Activated B cell treated with CpG ODN at 0.5 μM for 24 hours (primary cell): ENCODE data around the gene DOCK1. TPM values are rescaled to one million over a fixed set of nuclear protein-coding genes. Genes with fewer than 3 reads are reported as not detected.

Experiments
- ATAC-seq: fragments of 200-7000 bp; cut with Tn5 transposase; one replicate; pipeline ENCODE4 v1.10.0; 2021; ENCODE audit warnings: low read depth, mild to moderate bottlenecking, moderate library complexity
- CTCF ChIA-PET: fragments of 350-600 bp; sonication (Branson Sonifier 250); formaldehyde crosslinking; loops from one replicate; lab custom pipeline; 2021; ENCODE audit warnings: antibody characterized with exemption; lab: Charles Lee
- POLR2A ChIA-PET: fragments of 350-600 bp; sonication (Branson Sonifier 250); formaldehyde crosslinking; loops from one replicate; lab custom pipeline; 2021; ENCODE audit warnings: antibody characterized with exemption; lab: Charles Lee
- DNase-seq: peaks from one replicate; pipeline ENCODE4 v3.0.0; 2022
- H3K27ac Mint-ChIP-seq: one replicate; pipeline ENCODE4 v1.8.0; 2020; ENCODE audit warnings: mixed read lengths
- H3K27me3 Mint-ChIP-seq: one replicate; pipeline ENCODE4 v1.8.0; 2021; ENCODE audit warnings: mixed read lengths
- H3K36me3 Mint-ChIP-seq: one replicate; pipeline ENCODE4 v1.8.0; 2021; ENCODE audit warnings: low read depth, mixed read lengths
- H3K4me1 Mint-ChIP-seq: one replicate; pipeline ENCODE4 v1.8.0; 2021; ENCODE audit warnings: mixed read lengths
- H3K4me3 Mint-ChIP-seq: one replicate; pipeline ENCODE4 v1.8.0; 2020; ENCODE audit warnings: mild to moderate bottlenecking, mixed read lengths
- H3K9me3 Mint-ChIP-seq: one replicate; pipeline ENCODE4 v1.8.0; 2020; ENCODE audit warnings: mixed read lengths
- CTCF ChIP-seq: fragments of 200-600 bp; IDR thresholded peaks from one replicate; pipeline ENCODE4 v1.8.0; 2022; ENCODE audit warnings: antibody characterized with exemption, mild to moderate bottlenecking
- intact Hi-C: fragments of 100-400 bp; cut with micrococcal nuclease; formaldehyde crosslinking; loops from one replicate; pipeline ENCODE4 v1.15.1; 2024
- total RNA-seq: library from RNA; stranded (reverse); gene quantifications from 2 replicates; pipeline ENCODE4 v1.2.3, GENCODE V29; 2022

DOCK1 gene
- total RNA-seq, 1 donor from 2014 or later, result not detected

DNA sequence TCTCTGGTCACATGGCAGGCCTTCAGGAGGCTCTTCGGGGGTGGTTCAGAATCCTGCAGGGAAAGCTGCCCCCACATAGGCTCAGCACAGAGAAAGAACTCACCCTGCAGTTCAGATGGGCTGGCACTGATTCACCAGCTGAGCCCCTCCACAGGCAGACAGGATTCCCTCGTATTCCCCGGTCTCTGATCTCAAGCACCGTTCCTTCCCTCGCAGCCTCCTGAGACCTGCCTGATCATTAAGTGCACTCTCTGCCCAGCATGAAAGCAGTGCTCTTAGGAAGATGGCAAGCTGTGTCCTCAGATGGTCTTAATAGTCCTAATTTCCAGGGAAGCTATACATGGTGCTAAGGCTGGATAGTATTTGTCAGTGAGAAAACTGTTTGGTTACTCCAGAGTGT is 565.7 kb downstream of the DOCK1 start:
- intact Hi-C loops, result no loop called here
- no peak overlapping the region for H3K27ac Mint-ChIP-seq
- ChIA-PET CTCF (no interaction called here), POLR2A (no interaction called here)
- no peaks in the 10 kb centered on the region for H3K36me3 Mint-ChIP-seq
- no peak for DNase-seq
- H3K27me3 Mint-ChIP-seq, result no peaks in the 10 kb centered on the region
- no peak overlapping the region for H3K4me3 Mint-ChIP-seq
- no peaks in the 10 kb centered on the region for H3K4me1 Mint-ChIP-seq
- no peak for TF ChIP-seq CTCF
- no peak for ATAC-seq
- H3K9me3 Mint-ChIP-seq, result no peaks in the 10 kb centered on the region

GRCh38 chr10:127472976-127473375 is 567.7 kb downstream of the DOCK1 start:
- Mint-ChIP-seq H3K4me1 (no peaks in the 10 kb centered on the region), H3K9me3 (peaks cover 6% of the 10 kb centered on the region), H3K4me3 (no peak overlapping the region), H3K27ac (no peak overlapping the region), H3K27me3 (no peaks in the 10 kb centered on the region), H3K36me3 (no peaks in the 10 kb centered on the region)
- no peak for TF ChIP-seq CTCF
- CTCF ChIA-PET, result no interaction called here
- POLR2A ChIA-PET, result no interaction called here
- ATAC-seq (no peak), DNase-seq (no peak)
- intact Hi-C loops, result no loop called here

DNA sequence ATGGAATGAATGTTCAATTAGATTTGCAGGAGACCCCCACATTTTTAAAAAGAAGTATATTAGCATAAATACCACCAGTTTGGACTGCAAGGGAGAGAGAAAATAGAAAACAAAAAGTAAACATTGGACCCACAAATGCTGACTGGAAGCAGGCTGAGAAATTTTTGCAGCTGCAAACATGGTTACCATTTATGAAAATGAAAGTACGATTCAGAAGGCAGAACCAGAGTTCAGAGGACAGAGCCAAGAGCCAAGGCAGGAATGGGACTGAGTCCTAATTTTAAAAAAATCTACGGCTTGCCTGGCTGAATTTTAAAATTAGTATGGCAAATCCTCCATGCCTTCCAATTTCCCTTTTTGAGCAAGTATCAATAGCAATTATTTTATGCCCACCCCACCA is 569.3 kb downstream of the DOCK1 start:
- no peak for TF ChIP-seq CTCF
- POLR2A ChIA-PET, result no interaction called here
- intact Hi-C loops, result no loop called here
- ATAC-seq (no peak), DNase-seq (no peak)
- Mint-ChIP-seq H3K4me1 (no peaks in the 10 kb centered on the region), H3K27me3 (no peaks in the 10 kb centered on the region), H3K4me3 (no peak overlapping the region), H3K9me3 (peaks cover 6% of the 10 kb centered on the region), H3K27ac (no peak overlapping the region), H3K36me3 (no peaks in the 10 kb centered on the region)
- CTCF ChIA-PET, result no interaction called here

DNA sequence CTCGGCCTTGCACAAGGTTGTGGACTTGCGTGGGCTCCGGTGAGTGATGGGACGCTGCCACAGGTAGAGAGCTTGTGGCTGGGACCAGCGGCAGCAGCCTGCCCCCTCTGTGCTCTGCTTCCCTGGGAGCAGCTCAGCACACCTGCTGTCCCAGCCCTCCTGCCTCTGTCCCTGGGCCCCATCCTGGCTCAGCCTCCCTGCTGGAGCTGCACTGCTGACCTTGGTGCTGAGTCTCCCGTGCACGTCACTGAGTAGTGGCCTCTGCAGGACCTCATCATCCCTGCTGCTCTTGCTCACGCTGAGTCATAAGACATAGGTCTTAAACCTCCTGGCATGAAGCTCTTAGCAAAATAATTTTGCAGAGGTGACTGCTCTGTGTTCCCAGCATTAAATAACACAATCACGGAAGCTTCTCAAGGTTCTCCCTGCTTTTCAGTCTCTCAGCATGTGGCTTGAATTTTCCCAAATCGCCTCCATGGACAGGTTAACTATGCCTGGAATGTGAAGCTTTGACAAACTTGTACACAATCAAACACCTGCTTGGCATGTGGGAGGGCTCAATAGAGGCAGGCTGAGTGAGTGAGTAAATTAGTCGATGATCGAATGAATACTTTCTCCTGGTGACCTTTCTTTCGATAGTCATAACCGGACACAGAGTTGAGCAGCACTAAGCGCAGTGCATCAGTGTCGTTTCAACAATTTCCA is 580.1 kb downstream of the DOCK1 start:
- no peaks in the 10 kb centered on the region for H3K9me3 Mint-ChIP-seq
- no peak for DNase-seq
- ChIA-PET CTCF (interaction anchor here (1.1 kb wide), 1 partner anchor 10 kb away, joined by 3 read pairs; no protein-coding TSS in a partner anchor), POLR2A (no interaction called here)
- intact Hi-C loops, result no loop called here
- H3K27ac Mint-ChIP-seq, result no peak overlapping the region
- H3K27me3 Mint-ChIP-seq, result no peaks in the 10 kb centered on the region
- no peak overlapping the region for H3K4me3 Mint-ChIP-seq
- no peaks in the 10 kb centered on the region for H3K36me3 Mint-ChIP-seq
- H3K4me1 Mint-ChIP-seq, result no peaks in the 10 kb centered on the region
- no peak for ATAC-seq
- no peak for TF ChIP-seq CTCF

DNA sequence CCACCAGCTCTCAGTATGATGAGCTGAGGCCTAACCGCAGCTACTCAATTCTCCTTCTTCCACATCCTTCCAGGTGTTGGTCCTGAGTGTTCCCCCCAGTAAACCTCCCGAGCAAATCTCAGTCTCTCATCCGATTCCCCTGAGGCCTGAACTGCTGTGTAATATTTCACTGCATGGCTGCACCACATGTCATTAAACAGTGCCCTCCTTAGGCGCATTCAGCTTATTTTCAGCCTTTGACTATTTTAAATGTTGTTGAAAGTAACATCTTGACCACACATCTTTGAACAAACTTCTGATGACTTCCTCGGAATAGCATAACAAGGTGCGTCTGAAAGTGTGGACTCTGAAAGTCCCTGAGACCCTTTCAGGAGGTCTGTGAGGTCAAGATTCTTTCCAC is 581.1 kb downstream of the DOCK1 start:
- ATAC-seq (no peak), DNase-seq (no peak)
- no peaks in the 10 kb centered on the region for H3K9me3 Mint-ChIP-seq
- no peak overlapping the region for H3K4me3 Mint-ChIP-seq
- CTCF ChIA-PET, result interaction anchor here (1.1 kb wide), 1 partner anchor 9 kb away, joined by 3 read pairs; no protein-coding TSS in a partner anchor
- no peaks in the 10 kb centered on the region for H3K36me3 Mint-ChIP-seq
- intact Hi-C loops, result no loop called here
- H3K27ac Mint-ChIP-seq, result no peak overlapping the region
- POLR2A ChIA-PET, result no interaction called here
- no peaks in the 10 kb centered on the region for H3K4me1 Mint-ChIP-seq
- TF ChIP-seq CTCF, result no peak
- no peaks in the 10 kb centered on the region for H3K27me3 Mint-ChIP-seq
